Measurements from ENCODE around the gene DDX51.

The DDX51 gene

DNA sequence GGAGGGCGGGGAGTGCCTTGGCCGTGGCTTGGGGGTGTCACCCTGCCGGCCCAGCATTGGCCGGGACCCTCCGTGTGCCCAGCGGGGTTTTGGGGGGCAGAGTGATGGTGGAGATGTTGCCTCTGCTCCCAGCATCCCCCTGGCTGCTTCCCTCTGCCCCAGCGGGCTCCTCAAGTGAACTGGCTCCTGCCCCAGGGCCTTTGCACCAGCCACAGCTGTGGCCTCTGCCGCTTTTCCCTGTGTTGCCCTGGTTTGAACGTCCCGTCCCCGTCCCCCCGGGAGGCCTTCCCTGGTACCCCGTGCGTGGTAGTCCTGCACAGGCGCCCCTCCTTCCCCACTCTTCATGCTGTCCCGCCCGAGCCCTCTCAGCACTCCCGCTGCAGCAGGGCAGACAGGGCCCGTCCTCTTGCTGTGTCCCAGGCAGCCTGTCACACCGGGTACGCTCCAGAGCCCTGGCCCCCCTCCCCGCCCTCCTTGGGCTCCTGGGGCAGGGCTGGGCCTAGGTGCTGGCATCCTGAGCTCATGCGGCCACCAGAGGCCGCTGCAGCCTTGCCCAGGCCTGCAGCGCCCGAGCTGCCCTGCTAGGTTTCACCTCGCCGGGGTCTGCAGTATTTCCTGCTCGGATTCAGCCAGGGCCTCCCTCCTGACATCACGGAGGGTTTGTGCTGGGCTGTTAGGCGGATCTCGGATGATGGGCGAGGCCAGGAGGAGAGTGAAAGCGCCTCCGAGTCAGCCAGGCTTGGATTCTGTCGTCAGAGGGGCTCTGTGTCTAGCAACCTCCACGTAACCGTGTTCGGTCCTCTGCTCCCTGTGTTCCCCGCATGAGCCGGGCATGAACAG, 9.6 kb upstream of the DDX51 start:
- Mint-ChIP-seq H3K9me3 (no peaks in the 10 kb centered on the region), H3K4me3 (no peak overlapping the region), H3K27me3 (ENCODE audit: low read depth, poor library complexity) (no peaks in the 10 kb centered on the region), H3K36me3 (ENCODE audit: low read depth) (no peaks in the 10 kb centered on the region), H3K4me1 (peaks cover 11% of the 10 kb centered on the region), H3K27ac (no peak overlapping the region)
- peak; percentile 84 for DNase-seq
- TF ChIP-seq, protein P1, sequence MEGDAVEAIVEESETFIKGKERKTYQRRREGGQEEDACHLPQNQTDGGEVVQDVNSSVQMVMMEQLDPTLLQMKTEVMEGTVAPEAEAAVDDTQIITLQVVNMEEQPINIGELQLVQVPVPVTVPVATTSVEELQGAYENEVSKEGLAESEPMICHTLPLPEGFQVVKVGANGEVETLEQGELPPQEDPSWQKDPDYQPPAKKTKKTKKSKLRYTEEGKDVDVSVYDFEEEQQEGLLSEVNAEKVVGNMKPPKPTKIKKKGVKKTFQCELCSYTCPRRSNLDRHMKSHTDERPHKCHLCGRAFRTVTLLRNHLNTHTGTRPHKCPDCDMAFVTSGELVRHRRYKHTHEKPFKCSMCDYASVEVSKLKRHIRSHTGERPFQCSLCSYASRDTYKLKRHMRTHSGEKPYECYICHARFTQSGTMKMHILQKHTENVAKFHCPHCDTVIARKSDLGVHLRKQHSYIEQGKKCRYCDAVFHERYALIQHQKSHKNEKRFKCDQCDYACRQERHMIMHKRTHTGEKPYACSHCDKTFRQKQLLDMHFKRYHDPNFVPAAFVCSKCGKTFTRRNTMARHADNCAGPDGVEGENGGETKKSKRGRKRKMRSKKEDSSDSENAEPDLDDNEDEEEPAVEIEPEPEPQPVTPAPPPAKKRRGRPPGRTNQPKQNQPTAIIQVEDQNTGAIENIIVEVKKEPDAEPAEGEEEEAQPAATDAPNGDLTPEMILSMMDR (IDR thresholded peaks at IDR 0.05), result peak; percentile 95

DNA sequence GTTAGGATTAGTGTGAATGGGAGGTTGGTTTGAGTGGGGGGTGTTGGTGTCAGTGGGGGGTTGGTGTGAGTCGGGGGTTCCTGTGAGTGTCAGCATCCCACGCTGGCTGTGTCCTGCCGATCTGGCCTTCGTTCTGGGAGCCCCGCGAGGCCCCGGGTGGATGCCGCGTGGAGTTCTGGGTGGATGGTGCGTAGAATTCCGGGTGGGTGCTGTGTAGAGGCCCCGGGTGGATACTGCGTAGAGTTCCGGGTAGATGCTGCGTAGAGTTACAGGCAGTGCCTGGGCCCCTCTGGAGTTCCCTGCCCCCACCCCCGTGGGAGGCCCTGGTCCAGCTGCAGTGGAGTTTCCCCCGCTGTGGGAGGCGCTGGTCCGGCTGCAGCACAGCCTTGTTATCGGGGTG, 8.8 kb upstream of the DDX51 start:
- Mint-ChIP-seq H3K4me1 (peaks cover 11% of the 10 kb centered on the region), H3K27me3 (ENCODE audit: low read depth, poor library complexity) (no peaks in the 10 kb centered on the region), H3K4me3 (no peak overlapping the region), H3K36me3 (ENCODE audit: low read depth) (peaks cover 4% of the 10 kb centered on the region), H3K27ac (no peak overlapping the region), H3K9me3 (no peaks in the 10 kb centered on the region)
- DNase-seq, result peak; percentile 6
- TF ChIP-seq, protein P1 (IDR thresholded peaks at IDR 0.05), result no peak

DNA sequence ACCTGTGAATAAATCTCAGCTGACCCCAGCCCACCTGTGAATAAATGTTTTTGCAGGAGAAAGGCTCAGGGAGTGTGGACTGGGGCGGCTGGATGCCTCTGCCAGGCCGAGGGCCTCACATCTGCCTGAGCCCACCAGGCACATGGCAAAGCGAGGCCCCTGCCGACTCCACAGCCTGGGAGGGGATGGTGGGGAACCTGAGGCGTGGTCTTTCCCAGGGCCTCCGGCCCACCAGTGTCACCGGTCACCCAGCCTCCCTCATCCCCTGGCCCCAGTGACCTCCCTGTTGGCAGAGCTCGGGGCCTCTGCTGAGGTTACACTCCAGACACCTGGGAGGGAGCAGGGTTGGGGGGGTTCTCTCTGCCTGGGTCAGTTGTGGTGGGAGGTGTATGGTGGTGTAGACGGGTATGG, 8.3 kb upstream of the DDX51 start:
- Mint-ChIP-seq H3K27me3 (ENCODE audit: low read depth, poor library complexity) (no peaks in the 10 kb centered on the region), H3K9me3 (no peaks in the 10 kb centered on the region), H3K4me3 (no peak overlapping the region), H3K27ac (no peak overlapping the region), H3K4me1 (peaks cover 11% of the 10 kb centered on the region), H3K36me3 (ENCODE audit: low read depth) (peaks cover 4% of the 10 kb centered on the region)
- TF ChIP-seq, protein P1 (IDR thresholded peaks at IDR 0.05), result no peak
- peak; percentile 2 for DNase-seq

DNA sequence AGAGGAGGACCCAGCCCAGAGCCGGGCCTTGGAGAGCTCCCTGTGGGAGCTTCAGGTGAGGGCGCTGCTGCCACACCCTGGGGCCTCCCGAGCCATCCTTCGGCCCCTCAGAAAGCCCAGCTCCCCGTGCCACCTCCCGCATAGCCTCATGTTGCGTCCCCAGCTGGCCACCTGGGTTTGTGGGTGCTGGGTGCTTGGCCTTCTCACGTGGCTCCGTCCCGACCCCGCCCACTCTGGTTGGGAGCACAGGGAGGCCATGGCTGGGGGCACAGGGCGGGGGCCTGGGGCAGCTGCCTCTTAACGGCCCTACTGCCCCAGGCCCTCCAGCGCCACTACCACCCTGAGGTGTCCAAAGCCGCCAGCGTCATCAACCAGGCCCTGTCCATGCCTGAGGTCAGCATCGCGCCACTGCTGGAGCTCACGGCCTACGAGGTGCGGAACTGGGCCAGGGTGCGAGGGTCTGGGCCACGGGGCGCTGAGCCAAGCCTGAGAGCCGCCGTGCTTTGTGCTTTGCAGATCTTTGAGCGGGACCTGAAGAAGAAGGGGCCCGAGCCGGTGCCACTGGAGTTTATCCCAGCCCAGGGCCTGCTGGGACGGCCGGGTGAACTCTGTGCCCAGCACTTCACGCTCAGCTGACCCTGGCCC, 7.8 kb upstream of the DDX51 start:
- Mint-ChIP-seq H3K4me3 (no peak overlapping the region), H3K9me3 (no peaks in the 10 kb centered on the region), H3K27ac (no peak overlapping the region), H3K36me3 (ENCODE audit: low read depth) (peaks cover 4% of the 10 kb centered on the region), H3K27me3 (ENCODE audit: low read depth, poor library complexity) (no peaks in the 10 kb centered on the region), H3K4me1 (peaks cover 11% of the 10 kb centered on the region)
- peak; percentile 5 for DNase-seq
- TF ChIP-seq, protein P1 (IDR thresholded peaks at IDR 0.05), result no peak

DNA sequence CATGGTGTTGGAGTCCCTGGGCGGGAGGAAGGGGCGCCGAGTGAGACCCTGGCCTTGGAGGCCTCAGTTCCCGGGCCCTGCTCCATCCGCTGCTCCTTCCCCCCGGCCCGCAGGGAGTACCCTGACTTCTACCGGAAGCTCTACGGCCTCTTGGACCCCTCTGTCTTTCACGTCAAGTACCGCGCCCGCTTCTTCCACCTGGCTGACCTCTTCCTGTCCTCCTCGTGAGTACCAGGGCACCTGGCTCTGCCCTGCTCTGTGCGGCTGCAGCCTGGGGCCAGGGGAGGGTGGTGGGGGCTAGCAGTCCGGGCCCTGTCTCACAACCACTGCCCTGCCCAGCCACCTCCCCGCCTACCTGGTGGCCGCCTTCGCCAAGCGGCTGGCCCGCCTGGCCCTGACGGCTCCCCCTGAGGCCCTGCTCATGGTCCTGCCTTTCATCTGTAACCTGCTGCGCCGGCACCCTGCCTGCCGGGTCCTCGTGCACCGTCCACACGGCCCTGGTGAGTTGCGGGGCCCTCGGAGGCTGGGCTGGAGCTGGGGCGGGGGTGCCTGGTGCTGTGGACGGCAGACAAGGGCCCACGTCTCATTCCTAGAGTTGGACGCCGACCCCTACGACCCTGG, 7.1 kb upstream of the DDX51 start:
- H3K4me3 Mint-ChIP-seq, result no peak overlapping the region
- peaks cover 2% of the 10 kb centered on the region for H3K27me3 Mint-ChIP-seq (ENCODE audit: low read depth, poor library complexity)
- H3K27ac Mint-ChIP-seq, result no peak overlapping the region
- TF ChIP-seq, protein P1 (IDR thresholded peaks at IDR 0.05), result no peak
- DNase-seq, result no peak
- H3K36me3 Mint-ChIP-seq (ENCODE audit: low read depth), result peaks cover 5% of the 10 kb centered on the region
- peaks cover 14% of the 10 kb centered on the region for H3K4me1 Mint-ChIP-seq
- no peaks in the 10 kb centered on the region for H3K9me3 Mint-ChIP-seq

All from nephron progenitor cell (in vitro differentiated cells).